GM18508 (cell line): ENCODE results near the gene METTL21C.

Experiments used
- ATAC-seq: cut with Tn5 transposase; IDR thresholded peaks from one replicate; pipeline ENCODE4 v1.9.1; 2021; ENCODE audit warnings: moderate number of reproducible peaks; ENCODE audit not compliant: insufficient read depth, unreplicated experiment

Gene METTL21C

GRCh38 chr13:102670130-102670529, 24.7 kb downstream of the METTL21C start:
- ATAC-seq = no peak

- ATAC-seq = no peak
Observed at GRCh38 chr13:102667911-102668310, 26.9 kb downstream of the METTL21C start.

- ATAC-seq = no peak
Observed at GRCh38 chr13:102667023-102667422, 27.8 kb downstream of the METTL21C start.

- ATAC-seq = no peak
Observed at GRCh38 chr13:102659168-102659713, 35.6 kb downstream of the METTL21C start.

- ATAC-seq = no peak
Observed at GRCh38 chr13:102658660-102659059, 36.2 kb downstream of the METTL21C start.

- no peak for ATAC-seq
Observed at GRCh38 chr13:102657630-102658029, 37.2 kb downstream of the METTL21C start.

- no peak for ATAC-seq
Observed at GRCh38 chr13:102654756-102655155, 40.1 kb downstream of the METTL21C start.

GRCh38 chr13:102651892-102652291, 43.0 kb downstream of the METTL21C start:
- no peak for ATAC-seq

GRCh38 chr13:102651392-102651791, 43.5 kb downstream of the METTL21C start:
- ATAC-seq = no peak

GRCh38 chr13:102650444-102650843, 44.4 kb downstream of the METTL21C start:
- no peak for ATAC-seq

GRCh38 chr13:102648046-102648445, 46.8 kb downstream of the METTL21C start:
- ATAC-seq = no peak

GRCh38 chr13:102645701-102646100, 49.1 kb downstream of the METTL21C start:
- no peak for ATAC-seq

GRCh38 chr13:102643656-102644055, 51.2 kb downstream of the METTL21C start:
- ATAC-seq = no peak

- ATAC-seq = no peak
Observed at GRCh38 chr13:102642475-102642874, 52.4 kb downstream of the METTL21C start.

GRCh38 chr13:102642029-102642428, 52.8 kb downstream of the METTL21C start:
- no peak for ATAC-seq

- ATAC-seq = no peak
Observed at GRCh38 chr13:102638741-102639140, 56.1 kb downstream of the METTL21C start.
